K562 (cell line): ENCODE results near the gene NAP1L1. TPM values are rescaled to one million over a fixed set of nuclear protein-coding genes. Genes with fewer than 3 reads are reported as not detected.

Experiments used
- ARID1B ChIP-seq: fragments of 450-650 bp; IDR thresholded peaks from 2 replicates; pipeline ENCODE4 v1.6.1; 2016; ENCODE audit warnings: antibody characterized with exemption, mild to moderate bottlenecking, inconsistent platforms
- BACH1 ChIP-seq: fragments of 200-800 bp; sonication (Bioruptor generic); IDR thresholded peaks from 2 replicates; pipeline ENCODE4 v1.6.1; 2016; ENCODE audit warnings: missing genetic modification characterization, missing compliant biosample characterization
- KAT7 ChIP-seq: sonication (generic); formaldehyde crosslinking; IDR thresholded peaks from 2 replicates; pipeline ENCODE4 v1.8.0; 2022; ENCODE audit warnings: missing genetic modification reagents, mild to moderate bottlenecking, borderline replicate concordance
- MYC ChIP-seq, 2 experiments: fragments of 250-450 bp in 1 of 2; sonication (Bioruptor Pico) in 1 of 2; IDR thresholded peaks; 2 replicates each; pipeline versions ENCODE4 v1.5.1 to v1.6.1; 2012 to 2021; ENCODE audit warnings: low read depth in 2 of 2, borderline replicate concordance in 1 of 2, improper control_type of control experiment in 1 of 2, low read length in 1 of 2, mild to moderate bottlenecking in 1 of 2, moderate library complexity in 1 of 2
- NCOA2 ChIP-seq, 2 experiments: fragments of 450-650 bp; IDR thresholded peaks; 2 replicates each; pipeline ENCODE4 v1.6.1; 2018; ENCODE audit warnings: mild to moderate bottlenecking in 2 of 2, moderate library complexity in 1 of 2; ENCODE audit not compliant: partially characterized antibody in 2 of 2
- PHTF2 ChIP-seq: fragments of 250-450 bp; sonication (Bioruptor Pico); IDR thresholded peaks from 2 replicates; pipeline ENCODE4 v1.5.0; 2021; ENCODE audit warnings: mild to moderate bottlenecking
- ZNF175 ChIP-seq: fragments of 200-800 bp; sonication (Bioruptor generic); IDR thresholded peaks from 2 replicates; pipeline ENCODE4 v1.6.1; 2016; ENCODE audit warnings: low read depth, mild to moderate bottlenecking, missing genetic modification characterization, missing compliant biosample characterization
- ZNF263 ChIP-seq: sonication (generic); formaldehyde crosslinking; IDR thresholded peaks from 2 replicates; pipeline ENCODE4 v1.8.0; 2022; ENCODE audit warnings: mild to moderate bottlenecking, missing genetic modification reagents, borderline replicate concordance
- ZNF696 ChIP-seq: fragments of 250-450 bp; sonication (Bioruptor Pico); conservative IDR thresholded peaks from 2 replicates; pipeline ENCODE4 v1.4.0; 2020; ENCODE audit warnings: mild to moderate bottlenecking, moderate library complexity
- polyA plus RNA-seq, 8 experiments: library from polyadenylated mRNA; depleted of rRNA in 4 of 8; stranded (reverse) in 5 of 8; unstranded in 3 of 8; fragments of >200 nt; fragmentation: Nextera tagmentation in 2 of 8; fragmentation: Illumina TruSeq in 1 of 8; extraction: Ambion mirVana in 2 of 8; extraction: Trizol in 1 of 8; gene quantifications; 2 replicates each; pipeline versions ENCODE4 v1.2.1 to v1.2.3, GENCODE V29; 2011 to 2014; ENCODE audit warnings: inconsistent platforms in 1 of 8, missing spikeins in 1 of 8
- total RNA-seq, 7 experiments: library from RNA; depleted of rRNA in 6 of 7; stranded (reverse); fragments of >200 nt in 6 of 7; fragmentation: Illumina TruSeq in 2 of 7; extraction: Trizol in 2 of 7; gene quantifications; 2 replicates each; pipeline versions ENCODE4 v1.2.1 to v1.2.3, GENCODE V29; 2011 to 2021; ENCODE audit warnings: low replicate concordance in 1 of 7
- TF ChIP-seq, protein P1 (sequence below): fragments of 250-450 bp; sonication (Bioruptor Pico); IDR thresholded peaks from 2 replicates; pipeline ENCODE4 v1.8.0; 2021; ENCODE audit warnings: moderate library complexity, mild to moderate bottlenecking, inconsistent platforms
- TF ChIP-seq, protein P2 (sequence below): fragments of 250-450 bp; sonication (Bioruptor Pico); IDR thresholded peaks from 2 replicates; pipeline ENCODE4 v1.9.0; 2021; ENCODE audit warnings: mild to moderate bottlenecking
- TF ChIP-seq, protein P3 (sequence below): fragments of 450-650 bp; formaldehyde crosslinking; IDR thresholded peaks from 2 replicates; pipeline ENCODE4 v1.4.0; 2022; ENCODE audit warnings: mild to moderate bottlenecking, moderate library complexity
- TF ChIP-seq, protein P4 (sequence below): fragments of 200-800 bp; sonication (Bioruptor generic); IDR thresholded peaks from 2 replicates; pipeline ENCODE4 v1.6.1; 2017; ENCODE audit warnings: missing genetic modification characterization, missing compliant biosample characterization
- TF ChIP-seq, protein P5 (sequence below): fragments of 250-450 bp; sonication (Bioruptor Pico); IDR thresholded peaks from 2 replicates; pipeline ENCODE4 v1.5.0; 2021; ENCODE audit warnings: mild to moderate bottlenecking, moderate library complexity

NAP1L1 gene
- total and polyA plus RNA-seq, 9 of the 15 experiments (the other 6 are each of a cell fraction or from before 2014, with no cell fraction given) = 287 to 747 (median 450) TPM

- TF ChIP-seq, protein P1, sequence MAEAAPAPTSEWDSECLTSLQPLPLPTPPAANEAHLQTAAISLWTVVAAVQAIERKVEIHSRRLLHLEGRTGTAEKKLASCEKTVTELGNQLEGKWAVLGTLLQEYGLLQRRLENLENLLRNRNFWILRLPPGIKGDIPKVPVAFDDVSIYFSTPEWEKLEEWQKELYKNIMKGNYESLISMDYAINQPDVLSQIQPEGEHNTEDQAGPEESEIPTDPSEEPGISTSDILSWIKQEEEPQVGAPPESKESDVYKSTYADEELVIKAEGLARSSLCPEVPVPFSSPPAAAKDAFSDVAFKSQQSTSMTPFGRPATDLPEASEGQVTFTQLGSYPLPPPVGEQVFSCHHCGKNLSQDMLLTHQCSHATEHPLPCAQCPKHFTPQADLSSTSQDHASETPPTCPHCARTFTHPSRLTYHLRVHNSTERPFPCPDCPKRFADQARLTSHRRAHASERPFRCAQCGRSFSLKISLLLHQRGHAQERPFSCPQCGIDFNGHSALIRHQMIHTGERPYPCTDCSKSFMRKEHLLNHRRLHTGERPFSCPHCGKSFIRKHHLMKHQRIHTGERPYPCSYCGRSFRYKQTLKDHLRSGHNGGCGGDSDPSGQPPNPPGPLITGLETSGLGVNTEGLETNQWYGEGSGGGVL (CRISPR knock-in tag) = no peak
- TF ChIP-seq ZNF696 (CRISPR knock-in tag) (no peak), KAT7 (no peak), ZNF263 (CRISPR knock-in tag) (no peak), ZNF175 (CRISPR knock-in tag) (no peak), ARID1B (peak; percentile 88), BACH1 (tag) (no peak), NCOA2 (IDR thresholded peaks at IDR 0.05; ENCODE audit: partially characterized antibody in 2 of 2) (no peak), MYC (IDR thresholded peaks at IDR 0.05; ENCODE audit: low read depth, low read length) (no peak), MYC (CRISPR knock-in tag; IDR thresholded peaks at IDR 0.05; ENCODE audit: borderline replicate concordance, low read depth) (no peak), PHTF2 (CRISPR knock-in tag) (no peak)
- TF ChIP-seq, protein P2, sequence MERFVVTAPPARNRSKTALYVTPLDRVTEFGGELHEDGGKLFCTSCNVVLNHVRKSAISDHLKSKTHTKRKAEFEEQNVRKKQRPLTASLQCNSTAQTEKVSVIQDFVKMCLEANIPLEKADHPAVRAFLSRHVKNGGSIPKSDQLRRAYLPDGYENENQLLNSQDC (CRISPR knock-in tag) = no peak
- TF ChIP-seq, protein P3, sequence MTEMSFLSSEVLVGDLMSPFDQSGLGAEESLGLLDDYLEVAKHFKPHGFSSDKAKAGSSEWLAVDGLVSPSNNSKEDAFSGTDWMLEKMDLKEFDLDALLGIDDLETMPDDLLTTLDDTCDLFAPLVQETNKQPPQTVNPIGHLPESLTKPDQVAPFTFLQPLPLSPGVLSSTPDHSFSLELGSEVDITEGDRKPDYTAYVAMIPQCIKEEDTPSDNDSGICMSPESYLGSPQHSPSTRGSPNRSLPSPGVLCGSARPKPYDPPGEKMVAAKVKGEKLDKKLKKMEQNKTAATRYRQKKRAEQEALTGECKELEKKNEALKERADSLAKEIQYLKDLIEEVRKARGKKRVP (CRISPR knock-in tag) = no peak
- TF ChIP-seq, protein P4, sequence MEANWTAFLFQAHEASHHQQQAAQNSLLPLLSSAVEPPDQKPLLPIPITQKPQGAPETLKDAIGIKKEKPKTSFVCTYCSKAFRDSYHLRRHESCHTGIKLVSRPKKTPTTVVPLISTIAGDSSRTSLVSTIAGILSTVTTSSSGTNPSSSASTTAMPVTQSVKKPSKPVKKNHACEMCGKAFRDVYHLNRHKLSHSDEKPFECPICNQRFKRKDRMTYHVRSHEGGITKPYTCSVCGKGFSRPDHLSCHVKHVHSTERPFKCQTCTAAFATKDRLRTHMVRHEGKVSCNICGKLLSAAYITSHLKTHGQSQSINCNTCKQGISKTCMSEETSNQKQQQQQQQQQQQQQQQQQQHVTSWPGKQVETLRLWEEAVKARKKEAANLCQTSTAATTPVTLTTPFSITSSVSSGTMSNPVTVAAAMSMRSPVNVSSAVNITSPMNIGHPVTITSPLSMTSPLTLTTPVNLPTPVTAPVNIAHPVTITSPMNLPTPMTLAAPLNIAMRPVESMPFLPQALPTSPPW (CRISPR knock-in tag) = 0 out of 2 replicates have a peak, but pooled peaks have one; percentile 12
- TF ChIP-seq, protein P5, sequence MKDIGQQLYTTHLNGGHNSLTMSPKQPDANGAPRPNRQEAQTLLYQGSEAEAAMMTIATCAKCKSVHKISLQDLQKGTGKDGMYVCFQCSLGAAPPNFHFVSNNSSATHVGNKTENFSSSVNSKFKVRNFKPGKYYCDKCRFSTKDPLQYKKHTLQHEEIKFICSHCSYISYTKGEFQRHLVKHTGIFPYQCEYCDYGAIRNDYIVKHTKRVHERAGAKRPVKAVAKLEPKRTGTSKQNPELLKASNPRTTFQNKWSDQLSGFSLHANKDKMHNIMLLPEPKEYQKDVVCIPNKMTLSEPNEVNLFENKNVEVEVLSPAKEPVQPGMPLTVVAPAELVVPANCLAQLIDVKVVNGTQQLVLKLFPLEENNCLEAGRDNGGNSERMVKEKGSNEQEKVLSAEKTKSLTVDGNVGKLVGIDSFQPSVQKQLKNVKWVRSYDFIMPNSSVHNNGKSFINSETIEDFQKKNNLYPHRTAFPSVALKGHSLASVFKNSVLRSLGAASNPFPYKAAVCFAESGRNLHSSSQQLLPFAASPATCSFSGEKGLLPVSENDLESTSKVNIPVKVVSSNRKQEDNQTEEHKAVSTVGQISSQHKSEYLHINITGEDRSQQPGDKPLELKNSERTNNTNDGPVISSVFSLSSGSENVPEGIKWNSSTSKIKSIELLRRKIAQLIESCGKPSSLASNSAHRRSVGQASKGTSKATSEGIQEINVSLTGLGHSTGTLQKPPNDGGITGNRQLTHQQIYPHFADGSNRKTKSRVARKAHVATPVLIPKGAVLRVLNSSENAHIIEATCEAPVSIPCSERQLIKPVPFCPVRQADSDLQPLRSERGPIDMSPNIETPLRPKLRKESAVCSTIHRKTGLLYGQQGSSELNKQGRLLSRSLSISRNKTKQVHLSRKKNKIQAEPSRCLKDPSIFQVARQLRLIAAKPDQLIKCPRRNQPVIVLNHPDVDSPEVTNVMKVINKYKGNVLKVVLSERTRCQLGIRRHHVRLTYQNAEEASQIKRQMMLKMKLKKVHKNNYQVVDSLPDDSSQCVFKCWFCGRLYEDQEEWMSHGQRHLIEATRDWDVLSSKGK (CRISPR knock-in tag) = no peak
These were observed 51.1 kb downstream of the NAP1L1 start (continued) for GRCh38 chr12:76033081-76034011.
